ENCODE data around the gene DLX1. TPM values are rescaled to one million over a fixed set of nuclear protein-coding genes. Genes with fewer than 3 reads are reported as not detected.
"Not testable (repeated sequence)": the region's sequence is repeated elsewhere in the genome, so short reads cannot be mapped to it uniquely, and the experiment has no call there.

Gene DLX1
- total RNA-seq, 1 experiment from 2014 or later: 7.6 TPM

DNA sequence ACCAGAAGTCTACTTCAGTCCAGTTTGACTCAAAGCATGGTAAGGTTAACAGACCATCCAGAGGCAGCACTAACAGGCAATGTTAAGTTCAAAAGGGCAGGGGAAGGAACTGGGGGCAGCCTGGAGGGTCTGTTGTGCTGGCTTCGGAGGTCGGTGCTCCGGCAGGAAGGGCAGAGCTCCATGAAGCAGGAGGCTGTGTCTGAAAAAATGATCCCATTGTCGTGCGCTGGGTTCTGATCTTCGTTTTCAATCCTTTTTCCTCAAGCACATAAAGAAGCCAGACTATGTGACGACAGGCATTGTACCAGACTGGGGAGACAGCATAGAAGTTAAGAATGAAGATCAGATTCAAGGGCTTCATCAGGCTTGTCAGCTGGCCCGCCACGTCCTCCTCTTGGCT lies 21.9 kb upstream of the DLX1 start:
- no peak overlapping the region for H3K27ac ChIP-seq (ENCODE audit: low read length)
- CTCF ChIA-PET: no interaction called here
- no peaks in the 10 kb centered on the region for H3K4me1 ChIP-seq (ENCODE audit: insufficient read depth, low read length)
- intact Hi-C loops (cut with micrococcal nuclease): no loop called here
- no peak overlapping the region for H2AFZ ChIP-seq (ENCODE audit: low read length)
- no peak overlapping the region for H3K4me2 ChIP-seq (ENCODE audit: low read length)
- no peaks in the 10 kb centered on the region for H3K9me3 ChIP-seq (ENCODE audit: low read length)
- no peaks in the 10 kb centered on the region for H3K36me3 ChIP-seq (ENCODE audit: low read depth, low read length)
- POLR2A ChIA-PET (ENCODE audit: unreplicated experiment): interaction anchor here (0.6 kb wide), 1 partner anchor 85 kb away, joined by 3 read pairs; no protein-coding TSS in a partner anchor
- ATAC-seq (no peak), DNase-seq (no peak)
- no peak overlapping the region for H3K4me3 ChIP-seq (ENCODE audit: low read length)
- H3K79me2 ChIP-seq (ENCODE audit: low read length): no peaks in the 10 kb centered on the region
- H3K27me3 ChIP-seq (ENCODE audit: low read length): no peaks in the 10 kb centered on the region
- TF ChIP-seq, protein P1, sequence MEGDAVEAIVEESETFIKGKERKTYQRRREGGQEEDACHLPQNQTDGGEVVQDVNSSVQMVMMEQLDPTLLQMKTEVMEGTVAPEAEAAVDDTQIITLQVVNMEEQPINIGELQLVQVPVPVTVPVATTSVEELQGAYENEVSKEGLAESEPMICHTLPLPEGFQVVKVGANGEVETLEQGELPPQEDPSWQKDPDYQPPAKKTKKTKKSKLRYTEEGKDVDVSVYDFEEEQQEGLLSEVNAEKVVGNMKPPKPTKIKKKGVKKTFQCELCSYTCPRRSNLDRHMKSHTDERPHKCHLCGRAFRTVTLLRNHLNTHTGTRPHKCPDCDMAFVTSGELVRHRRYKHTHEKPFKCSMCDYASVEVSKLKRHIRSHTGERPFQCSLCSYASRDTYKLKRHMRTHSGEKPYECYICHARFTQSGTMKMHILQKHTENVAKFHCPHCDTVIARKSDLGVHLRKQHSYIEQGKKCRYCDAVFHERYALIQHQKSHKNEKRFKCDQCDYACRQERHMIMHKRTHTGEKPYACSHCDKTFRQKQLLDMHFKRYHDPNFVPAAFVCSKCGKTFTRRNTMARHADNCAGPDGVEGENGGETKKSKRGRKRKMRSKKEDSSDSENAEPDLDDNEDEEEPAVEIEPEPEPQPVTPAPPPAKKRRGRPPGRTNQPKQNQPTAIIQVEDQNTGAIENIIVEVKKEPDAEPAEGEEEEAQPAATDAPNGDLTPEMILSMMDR (conservative IDR thresholded peaks at IDR 0.05; ENCODE audit: low read depth, low read length): no peak
- TF ChIP-seq EZH2phosphoT487 (IDR thresholded peaks at IDR 0.05; ENCODE audit: borderline replicate concordance, low read length) (no peak), EZH2 (IDR thresholded peaks at IDR 0.05; ENCODE audit: low read length, unreplicated experiment) (no peak)
- no TSS peak for BruUV-seq (replicated peaks)
- H3K9ac ChIP-seq (ENCODE audit: low read length): no peak overlapping the region
- H3F3A ChIP-seq (ENCODE audit: low read length, unreplicated experiment): no peaks in the 10 kb centered on the region
- H3K9me2 ChIP-seq (replicated peaks; ENCODE audit: low read length): no peaks in the 10 kb centered on the region
- no peaks in the 10 kb centered on the region for H4K20me1 ChIP-seq (ENCODE audit: low read length)

DNA sequence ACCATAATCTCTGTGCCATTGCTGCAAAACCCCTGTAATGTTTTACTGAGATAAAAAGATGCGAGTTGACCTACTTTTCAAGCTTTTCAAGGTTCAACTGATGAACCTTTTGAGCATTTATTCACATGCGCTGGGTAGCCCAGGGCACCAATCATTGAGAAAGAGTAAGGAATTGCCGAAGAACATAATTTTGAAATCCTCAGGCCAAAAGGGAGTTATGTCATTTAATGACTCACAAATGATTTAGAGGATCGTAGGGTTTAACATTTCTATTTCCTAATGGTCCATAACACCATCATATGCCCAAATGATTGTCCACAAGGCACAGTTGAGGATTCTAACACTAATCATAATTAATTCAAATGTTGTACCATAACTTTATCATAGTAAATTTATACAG lies 20.2 kb upstream of the DLX1 start:
- Histone ChIP-seq H3K4me1 (ENCODE audit: insufficient read depth, low read length) (no peaks in the 10 kb centered on the region), H3K4me2 (ENCODE audit: low read length) (no peak overlapping the region), H3F3A (ENCODE audit: low read length, unreplicated experiment) (no peaks in the 10 kb centered on the region), H3K36me3 (ENCODE audit: low read depth, low read length) (no peaks in the 10 kb centered on the region), H3K27me3 (ENCODE audit: low read length) (no peaks in the 10 kb centered on the region), H4K20me1 (ENCODE audit: low read length) (no peaks in the 10 kb centered on the region), H3K9me2 (replicated peaks; ENCODE audit: low read length) (no peaks in the 10 kb centered on the region), H3K79me2 (ENCODE audit: low read length) (no peaks in the 10 kb centered on the region), H2AFZ (ENCODE audit: low read length) (no peak overlapping the region), H3K9me3 (ENCODE audit: low read length) (no peaks in the 10 kb centered on the region), H3K9ac (ENCODE audit: low read length) (no peak overlapping the region), H3K27ac (ENCODE audit: low read length) (no peak overlapping the region), H3K4me3 (ENCODE audit: low read length) (no peak overlapping the region)
- ChIA-PET CTCF (no interaction called here), POLR2A (ENCODE audit: unreplicated experiment) (no interaction called here)
- no TSS peak for BruUV-seq (replicated peaks)
- no peak for ATAC-seq
- intact Hi-C loops (cut with micrococcal nuclease): no loop called here
- no peak for DNase-seq
- TF ChIP-seq EZH2 (IDR thresholded peaks at IDR 0.05; ENCODE audit: low read length, unreplicated experiment): no peak
- TF ChIP-seq, protein P1 (conservative IDR thresholded peaks at IDR 0.05; ENCODE audit: low read depth, low read length): no peak
- TF ChIP-seq EZH2phosphoT487 (IDR thresholded peaks at IDR 0.05; ENCODE audit: borderline replicate concordance, low read length): no peak

DNA sequence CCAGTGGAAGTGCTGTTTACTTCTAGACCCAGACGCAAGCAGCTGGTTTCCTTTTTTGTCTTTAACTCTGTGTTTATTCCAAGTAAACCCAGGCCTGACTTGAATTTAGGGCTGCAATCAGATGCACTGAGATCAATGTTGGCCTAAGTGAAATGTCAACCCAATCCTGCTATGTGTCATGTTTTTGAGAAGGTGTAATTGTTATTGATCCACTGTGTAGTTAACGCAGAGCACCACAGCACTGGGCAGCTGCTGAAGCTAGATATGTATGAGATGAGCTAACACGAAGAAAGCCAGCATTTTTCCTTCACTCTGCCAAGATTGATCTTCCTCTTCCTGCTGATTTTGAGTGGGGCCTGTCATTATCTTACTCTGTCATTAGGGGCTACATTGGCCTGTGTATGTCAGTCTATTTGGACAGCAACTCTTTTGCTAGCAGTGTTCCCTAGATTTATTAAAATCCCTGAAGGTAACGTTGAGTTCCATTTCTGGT lies 18.9 kb upstream of the DLX1 start:
- POLR2A ChIA-PET (ENCODE audit: unreplicated experiment): no interaction called here
- Histone ChIP-seq H4K20me1 (ENCODE audit: low read length) (no peaks in the 10 kb centered on the region), H3K36me3 (ENCODE audit: low read depth, low read length) (no peaks in the 10 kb centered on the region), H2AFZ (ENCODE audit: low read length) (no peak overlapping the region), H3F3A (ENCODE audit: low read length, unreplicated experiment) (no peaks in the 10 kb centered on the region), H3K4me2 (ENCODE audit: low read length) (no peak overlapping the region), H3K27ac (ENCODE audit: low read length) (no peak overlapping the region), H3K4me1 (ENCODE audit: insufficient read depth, low read length) (no peaks in the 10 kb centered on the region), H3K9me3 (ENCODE audit: low read length) (no peaks in the 10 kb centered on the region), H3K4me3 (ENCODE audit: low read length) (no peak overlapping the region), H3K79me2 (ENCODE audit: low read length) (no peaks in the 10 kb centered on the region), H3K27me3 (ENCODE audit: low read length) (no peaks in the 10 kb centered on the region), H3K9me2 (replicated peaks; ENCODE audit: low read length) (no peaks in the 10 kb centered on the region), H3K9ac (ENCODE audit: low read length) (no peak overlapping the region)
- intact Hi-C loops (cut with micrococcal nuclease): no loop called here
- CTCF ChIA-PET: no interaction called here
- BruUV-seq (replicated peaks): no TSS peak
- TF ChIP-seq, protein P1 (conservative IDR thresholded peaks at IDR 0.05; ENCODE audit: low read depth, low read length): no peak
- TF ChIP-seq EZH2 (IDR thresholded peaks at IDR 0.05; ENCODE audit: low read length, unreplicated experiment): no peak
- TF ChIP-seq EZH2phosphoT487 (IDR thresholded peaks at IDR 0.05; ENCODE audit: borderline replicate concordance, low read length): no peak
- ATAC-seq: no peak
- DNase-seq: no peak

DNA sequence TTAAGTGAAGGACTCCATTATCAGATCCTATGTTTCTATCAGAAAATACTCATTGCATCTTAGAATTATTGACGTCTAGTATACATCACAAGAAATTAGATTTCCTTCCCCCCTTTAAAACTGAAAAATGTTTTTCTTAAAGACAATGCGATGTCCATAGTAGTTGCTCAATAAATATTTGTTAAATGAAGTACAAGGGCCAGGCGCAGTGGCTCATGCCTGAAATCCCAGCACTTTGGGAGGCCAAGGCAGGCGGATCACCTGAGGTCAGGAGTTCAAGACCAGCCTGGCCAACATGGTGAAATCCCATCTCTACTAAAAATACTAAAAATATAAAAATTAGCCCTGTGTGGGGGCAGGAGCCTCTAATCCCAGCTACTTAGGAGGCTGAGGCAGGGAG lies 17.4 kb upstream of the DLX1 start:
- POLR2A ChIA-PET (ENCODE audit: unreplicated experiment); CTCF ChIA-PET: not testable (repeated sequence)

More for the DNA sequence above, 17.4 kb upstream of the DLX1 start:
- H3K4me2 ChIP-seq (ENCODE audit: low read length); H3K27ac ChIP-seq (ENCODE audit: low read length); H3K27me3 ChIP-seq (ENCODE audit: low read length); DNase-seq; BruUV-seq (replicated peaks); intact Hi-C loops (cut with micrococcal nuclease); H3K9me3 ChIP-seq (ENCODE audit: low read length); H3K9me2 ChIP-seq (replicated peaks; ENCODE audit: low read length); H2AFZ ChIP-seq (ENCODE audit: low read length); H3K9ac ChIP-seq (ENCODE audit: low read length); ATAC-seq; H3K36me3 ChIP-seq (ENCODE audit: low read depth, low read length); H3K4me1 ChIP-seq (ENCODE audit: insufficient read depth, low read length); H3F3A ChIP-seq (ENCODE audit: low read length, unreplicated experiment); H4K20me1 ChIP-seq (ENCODE audit: low read length); H3K4me3 ChIP-seq (ENCODE audit: low read length); H3K79me2 ChIP-seq (ENCODE audit: low read length): not testable (repeated sequence)

All from PC-3 (cell line).